GM12878 (cell line): ENCODE data around the gene ZNF827. TPM values are rescaled to one million over a fixed set of nuclear protein-coding genes. Genes with fewer than 3 reads are reported as not detected.

ENCODE experiments used
- ATAC-seq: fragments of 200-7000 bp; cut with Tn5 transposase; 3 replicates; pipeline ENCODE4 v1.9.1; 2020; ENCODE audit warnings: mild to moderate bottlenecking, moderate library complexity
- BruUV-seq: library from RNA; stranded (reverse); fragments of 400-500 nt; replicated peaks from 2 replicates; lab custom pipeline; 2021; lab: Mats Ljungman, UMichigan
- CTCF ChIA-PET: fragments of 300-600 bp; sonication (Branson Sonifier 250); formaldehyde crosslinking; extraction: SDS; loops from one replicate; lab custom pipeline; 2021; ENCODE audit warnings: inconsistent platforms; lab: Yijun Ruan, JAX
- POLR2A ChIA-PET: fragments of 350-600 bp; formaldehyde crosslinking; extraction: SDS; loops from one replicate; lab custom pipeline; 2021; ENCODE audit warnings: inconsistent platforms; lab: Charles Lee
- RAD21 ChIA-PET: fragments of 300-600 bp; sonication (Branson Sonifier 250); formaldehyde crosslinking; loops from one replicate; lab custom pipeline; 2023; ENCODE audit warnings: antibody characterized with exemption; ENCODE audit not compliant: unreplicated experiment; lab: Charles Lee
- SMC1A ChIA-PET: fragments of 300-600 bp; sonication (Branson Sonifier 250); formaldehyde crosslinking; loops from one replicate; lab custom pipeline; 2023; ENCODE audit not compliant: unreplicated experiment, uncharacterized antibody; lab: Charles Lee
- DNase-seq: peaks from one replicate; pipeline ENCODE4 v3.0.0-alpha.2; 2011; ENCODE audit warnings: low read depth, low spot score
- FAIRE-seq: peaks from 3 replicates; lab custom pipeline; 2011; peaks lifted over from hg19 to GRCh38; lab: Jason Lieb, UNC
- H2AFZ ChIP-seq: 2 replicates; pipeline ENCODE4 v1.6.0; 2011; ENCODE audit warnings: low read depth, low read length, control low read depth; ENCODE audit not compliant: control insufficient read depth
- H3K27ac ChIP-seq: 2 replicates; pipeline ENCODE4 v1.5.1; 2011; ENCODE audit warnings: control low read depth; ENCODE audit not compliant: control insufficient read depth, insufficient read depth
- H3K27me3 ChIP-seq, 2 experiments: replicated peaks in 1 of 2; 2 replicates each; pipeline versions ENCODE4 v1.6.0 to v1.6.1; 2011; ENCODE audit warnings: low read length in 1 of 2; ENCODE audit not compliant: control insufficient read depth in 2 of 2, insufficient read depth in 2 of 2
- H3K36me3 ChIP-seq, 2 experiments: 2 replicates each; pipeline ENCODE4 v1.5.1; 2011; ENCODE audit warnings: low read length in 1 of 2; ENCODE audit not compliant: control insufficient read depth in 2 of 2, insufficient read depth in 2 of 2
- H3K4me1 ChIP-seq: 2 replicates; pipeline ENCODE4 v1.6.1; 2011; ENCODE audit warnings: mild to moderate bottlenecking, low read length, moderate library complexity, mixed read lengths; ENCODE audit not compliant: control insufficient read depth, insufficient read depth
- H3K4me2 ChIP-seq: 2 replicates; pipeline ENCODE4 v1.6.0; 2011; ENCODE audit warnings: control low read depth; ENCODE audit not compliant: control insufficient read depth, insufficient read depth
- H3K4me3 ChIP-seq: fragments of 200-600 bp; sonication (generic); 2 replicates; pipeline ENCODE4 v1.5.1; 2016
- H3K79me2 ChIP-seq: 2 replicates; pipeline ENCODE4 v1.6.0; 2011; ENCODE audit warnings: low read length; ENCODE audit not compliant: control insufficient read depth, insufficient read depth
- H3K9ac ChIP-seq: 2 replicates; pipeline ENCODE4 v1.8.0; 2011; ENCODE audit warnings: low read length, control low read depth, mixed read lengths; ENCODE audit not compliant: control insufficient read depth, insufficient read depth
- H3K9me3 ChIP-seq: replicated peaks from 3 replicates; pipeline ENCODE4 v1.5.1; 2011; ENCODE audit warnings: mild to moderate bottlenecking, low read length; ENCODE audit not compliant: control insufficient read depth, insufficient read depth
- H4K20me1 ChIP-seq: 2 replicates; pipeline ENCODE4 v1.6.0; 2011; ENCODE audit not compliant: control insufficient read depth, insufficient read depth
- EGR1 ChIP-seq, 2 experiments: IDR thresholded peaks; 1 replicate in 1 of 2; 2 replicates in 1 of 2; pipeline ENCODE4 v1.6.1; 2011 to 2012; ENCODE audit warnings: low read depth in 2 of 2, low read length in 2 of 2, borderline replicate concordance in 1 of 2, mild to moderate bottlenecking in 1 of 2, moderate library complexity in 1 of 2
- ESRRA ChIP-seq: IDR thresholded peaks from 2 replicates; pipeline ENCODE4 v1.6.1; 2012; ENCODE audit warnings: mild to moderate bottlenecking, low read length, improper control_type of control experiment
- FOXK2 ChIP-seq: fragments of 450-650 bp; IDR thresholded peaks from 2 replicates; pipeline ENCODE4 v1.6.1; 2017; ENCODE audit warnings: mild to moderate bottlenecking, moderate library complexity
- HCFC1 ChIP-seq: fragments of 150-350 bp; IDR thresholded peaks from 2 replicates; pipeline ENCODE4 v1.6.1; 2014; ENCODE audit warnings: low read length
- MYB ChIP-seq: fragments of 150-350 bp; IDR thresholded peaks from 2 replicates; pipeline ENCODE4 v1.6.1; 2014; ENCODE audit warnings: mild to moderate bottlenecking, low read depth, low read length, borderline replicate concordance
- NFIC ChIP-seq: IDR thresholded peaks from 2 replicates; pipeline ENCODE4 v1.6.1; 2012; ENCODE audit warnings: low read depth, mild to moderate bottlenecking, inconsistent platforms, low read length, moderate library complexity
- NR2C2 ChIP-seq: IDR thresholded peaks from 2 replicates; pipeline ENCODE4 v1.6.1; 2011; ENCODE audit warnings: borderline replicate concordance, low read depth; ENCODE audit not compliant: control insufficient read depth, insufficient read length
- PAX8 ChIP-seq: fragments of 450-650 bp; IDR thresholded peaks from 2 replicates; pipeline ENCODE4 v1.6.1; 2017; ENCODE audit warnings: mild to moderate bottlenecking, moderate library complexity
- POLR2AphosphoS5 ChIP-seq: IDR thresholded peaks from 2 replicates; pipeline ENCODE4 v1.6.1; 2011; ENCODE audit warnings: mild to moderate bottlenecking, low read length, inconsistent platforms
- RAD51 ChIP-seq: fragments of 450-650 bp; IDR thresholded peaks from 2 replicates; pipeline ENCODE4 v1.6.1; 2016; ENCODE audit warnings: moderate library complexity, mild to moderate bottlenecking, inconsistent platforms
- STAT1 ChIP-seq: fragments of 450-650 bp; conservative IDR thresholded peaks from 2 replicates; pipeline ENCODE4 v1.6.1; 2014; ENCODE audit warnings: antibody characterized with exemption, mild to moderate bottlenecking
- TCF3 ChIP-seq: IDR thresholded peaks from 2 replicates; pipeline ENCODE4 v1.6.1; 2012; ENCODE audit warnings: low read depth, mild to moderate bottlenecking, low read length, borderline replicate concordance; ENCODE audit not compliant: insufficient read depth
- WRNIP1 ChIP-seq: IDR thresholded peaks from 2 replicates; pipeline ENCODE4 v1.6.1; 2011; ENCODE audit warnings: low read depth, low read length, improper control_type of control experiment, borderline replicate concordance
- WGBS: methylation state at CpG from one replicate; pipeline ENCODE4 v1.1.6; 2016; ENCODE audit warnings: low lambda C conversion rate; ENCODE audit not compliant: insufficient replicate concordance, insufficient coverage; ENCODE audit errors: missing lambda C conversion rate; 5-methylcytosine and 5-hydroxymethylcytosine counted together
- in situ Hi-C: fragments of 300-500 bp; cut with MboI; formaldehyde crosslinking; loops from 9 replicates; pipeline ENCODE4 v1.14.3; 2018; ENCODE audit warnings: mixed read lengths
- intact Hi-C: fragments of 100-400 bp; cut with micrococcal nuclease; formaldehyde crosslinking; loops from one replicate; pipeline ENCODE4 v1.14.2; 2022; ENCODE audit not compliant: unreplicated experiment
- polyA plus RNA-seq, 11 experiments: library from polyadenylated mRNA; depleted of rRNA in 4 of 11; unstranded in 6 of 11; stranded (reverse) in 5 of 11; fragments of >200 nt; fragmentation: Nextera tagmentation in 4 of 11; fragmentation: Illumina TruSeq in 1 of 11; extraction: Ambion mirVana in 4 of 11; extraction: Trizol in 1 of 11; gene quantifications; 1 replicate in 1 of 11; 2 replicates in 10 of 11; pipeline versions ENCODE4 v1.2.1 to v1.2.3, GENCODE V29; 2011 to 2016; ENCODE audit warnings: inconsistent platforms in 2 of 11, missing spikeins in 2 of 11, low read depth in 1 of 11
- total RNA-seq, 4 experiments: library from RNA; depleted of rRNA in 3 of 4; stranded (reverse); fragments of >200 nt in 3 of 4; fragmentation: Illumina TruSeq in 1 of 4; extraction: Trizol in 1 of 4; gene quantifications; 2 replicates each; pipeline versions ENCODE4 v1.2.1 to v1.2.3, GENCODE V29; 2013 to 2021
- TF ChIP-seq, protein P1 (sequence below): fragments of 450-650 bp; IDR thresholded peaks from 2 replicates; pipeline ENCODE4 v1.6.1; 2017; ENCODE audit warnings: antibody characterized with exemption, mild to moderate bottlenecking, moderate library complexity
- TF ChIP-seq, protein P2 (sequence below): IDR thresholded peaks from 2 replicates; pipeline ENCODE4 v1.6.1; 2012; ENCODE audit warnings: low read depth, low read length, improper control_type of control experiment
- TF ChIP-seq, protein P3 (sequence below): fragments of 450-650 bp; IDR thresholded peaks from 2 replicates; pipeline ENCODE4 v1.6.1; 2017; ENCODE audit warnings: mild to moderate bottlenecking, low read depth, inconsistent platforms; ENCODE audit not compliant: poor library complexity, severe bottlenecking
- TF ChIP-seq, protein P4 (sequence below): fragments of 450-650 bp; formaldehyde crosslinking; IDR thresholded peaks from 2 replicates; pipeline ENCODE4 v1.4.0; 2022; ENCODE audit warnings: mild to moderate bottlenecking, moderate library complexity

ZNF827 gene
- total and polyA plus RNA-seq, 10 of the 15 experiments (the other 5 are each of a cell fraction or from before 2014, with no cell fraction given) = 3.8 to 31.5 (median 13.6) TPM

DNA sequence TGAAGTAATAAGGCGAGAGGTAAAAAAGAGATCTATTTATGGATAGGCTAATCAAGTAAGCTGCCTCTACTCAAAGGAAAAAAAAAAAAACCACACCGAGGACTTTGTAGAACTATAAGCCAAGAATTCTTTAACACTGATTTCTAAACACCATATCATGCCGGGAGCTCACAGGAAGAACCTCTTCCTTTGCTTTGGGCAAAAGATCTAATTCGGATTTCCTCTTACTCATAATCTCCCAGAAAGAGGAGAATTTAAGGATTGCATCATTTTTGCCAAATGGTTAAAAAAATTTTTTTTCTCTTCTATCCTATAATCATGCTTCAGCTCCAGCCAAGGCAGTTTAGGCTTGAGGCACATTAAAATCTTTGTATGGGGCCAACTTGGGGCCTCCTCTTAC is 95.5 kb downstream of the ZNF827 start:
- POLR2A ChIA-PET = interaction anchor here (1.3 kb wide), 1 partner anchor 53 kb away, joined by 3 read pairs; no protein-coding TSS in a partner anchor
- DNase-seq (no peak), FAIRE-seq (no peak), ATAC-seq (no peak)
- intact Hi-C loops = no loop called here
- Histone ChIP-seq H3K9ac (no peak overlapping the region), H3K4me1 (peaks cover 2% of the 10 kb centered on the region; the same call in 1 of the 2 replicates), H4K20me1 (no peaks in the 10 kb centered on the region), H3K36me3 (peaks cover 8 to 24% of the 10 kb centered on the region in 2 experiments), H3K4me3 (no peak overlapping the region), H3K27ac (no peak overlapping the region), H3K27me3 (no peaks in the 10 kb centered on the region), H3K4me2 (no peak overlapping the region), H2AFZ (no peak overlapping the region), H3K79me2 (no peaks in the 10 kb centered on the region), H3K9me3 (no peaks in the 10 kb centered on the region)
- in situ Hi-C loops = no loop called here
- 75% methylated on average over 4 of the region's 4 CpGs for WGBS
- RAD21 ChIA-PET = no interaction called here
- SMC1A ChIA-PET = interaction anchor here (0.5 to 2.9 kb wide), 8 partner anchors 12 to 407 kb away, joined by 3 to 6 read pairs (median 4); no protein-coding TSS in a partner anchor
- CTCF ChIA-PET = interaction anchor here (0.6 to 2.4 kb wide), 3 partner anchors 9 to 28 kb away, joined by 3 to 14 read pairs (median 3); no protein-coding TSS in a partner anchor
- BruUV-seq = no TSS peak
- TF ChIP-seq EGR1 (IDR thresholded peaks at IDR 0.05; ENCODE audit: borderline replicate concordance in 1 of 2, low read depth in 2 of 2, low read length in 2 of 2) (no peak), POLR2AphosphoS5 (no peak), STAT1 (no peak), PAX8 (no peak), HCFC1 (no peak), WRNIP1 (no peak), NFIC (no peak), RAD51 (no peak), FOXK2 (no peak), ESRRA (no peak), NR2C2 (no peak), MYB (no peak), TCF3 (no peak)
- TF ChIP-seq, protein P1, sequence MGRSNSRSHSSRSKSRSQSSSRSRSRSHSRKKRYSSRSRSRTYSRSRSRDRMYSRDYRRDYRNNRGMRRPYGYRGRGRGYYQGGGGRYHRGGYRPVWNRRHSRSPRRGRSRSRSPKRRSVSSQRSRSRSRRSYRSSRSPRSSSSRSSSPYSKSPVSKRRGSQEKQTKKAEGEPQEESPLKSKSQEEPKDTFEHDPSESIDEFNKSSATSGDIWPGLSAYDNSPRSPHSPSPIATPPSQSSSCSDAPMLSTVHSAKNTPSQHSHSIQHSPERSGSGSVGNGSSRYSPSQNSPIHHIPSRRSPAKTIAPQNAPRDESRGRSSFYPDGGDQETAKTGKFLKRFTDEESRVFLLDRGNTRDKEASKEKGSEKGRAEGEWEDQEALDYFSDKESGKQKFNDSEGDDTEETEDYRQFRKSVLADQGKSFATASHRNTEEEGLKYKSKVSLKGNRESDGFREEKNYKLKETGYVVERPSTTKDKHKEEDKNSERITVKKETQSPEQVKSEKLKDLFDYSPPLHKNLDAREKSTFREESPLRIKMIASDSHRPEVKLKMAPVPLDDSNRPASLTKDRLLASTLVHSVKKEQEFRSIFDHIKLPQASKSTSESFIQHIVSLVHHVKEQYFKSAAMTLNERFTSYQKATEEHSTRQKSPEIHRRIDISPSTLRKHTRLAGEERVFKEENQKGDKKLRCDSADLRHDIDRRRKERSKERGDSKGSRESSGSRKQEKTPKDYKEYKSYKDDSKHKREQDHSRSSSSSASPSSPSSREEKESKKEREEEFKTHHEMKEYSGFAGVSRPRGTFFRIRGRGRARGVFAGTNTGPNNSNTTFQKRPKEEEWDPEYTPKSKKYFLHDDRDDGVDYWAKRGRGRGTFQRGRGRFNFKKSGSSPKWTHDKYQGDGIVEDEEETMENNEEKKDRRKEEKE = no peak
- TF ChIP-seq, protein P2, sequence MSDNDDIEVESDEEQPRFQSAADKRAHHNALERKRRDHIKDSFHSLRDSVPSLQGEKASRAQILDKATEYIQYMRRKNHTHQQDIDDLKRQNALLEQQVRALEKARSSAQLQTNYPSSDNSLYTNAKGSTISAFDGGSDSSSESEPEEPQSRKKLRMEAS = no peak
- TF ChIP-seq, protein P3, sequence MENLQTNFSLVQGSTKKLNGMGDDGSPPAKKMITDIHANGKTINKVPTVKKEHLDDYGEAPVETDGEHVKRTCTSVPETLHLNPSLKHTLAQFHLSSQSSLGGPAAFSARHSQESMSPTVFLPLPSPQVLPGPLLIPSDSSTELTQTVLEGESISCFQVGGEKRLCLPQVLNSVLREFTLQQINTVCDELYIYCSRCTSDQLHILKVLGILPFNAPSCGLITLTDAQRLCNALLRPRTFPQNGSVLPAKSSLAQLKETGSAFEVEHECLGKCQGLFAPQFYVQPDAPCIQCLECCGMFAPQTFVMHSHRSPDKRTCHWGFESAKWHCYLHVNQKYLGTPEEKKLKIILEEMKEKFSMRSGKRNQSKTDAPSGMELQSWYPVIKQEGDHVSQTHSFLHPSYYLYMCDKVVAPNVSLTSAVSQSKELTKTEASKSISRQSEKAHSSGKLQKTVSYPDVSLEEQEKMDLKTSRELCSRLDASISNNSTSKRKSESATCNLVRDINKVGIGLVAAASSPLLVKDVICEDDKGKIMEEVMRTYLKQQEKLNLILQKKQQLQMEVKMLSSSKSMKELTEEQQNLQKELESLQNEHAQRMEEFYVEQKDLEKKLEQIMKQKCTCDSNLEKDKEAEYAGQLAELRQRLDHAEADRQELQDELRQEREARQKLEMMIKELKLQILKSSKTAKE = no peak
- TF ChIP-seq, protein P4, sequence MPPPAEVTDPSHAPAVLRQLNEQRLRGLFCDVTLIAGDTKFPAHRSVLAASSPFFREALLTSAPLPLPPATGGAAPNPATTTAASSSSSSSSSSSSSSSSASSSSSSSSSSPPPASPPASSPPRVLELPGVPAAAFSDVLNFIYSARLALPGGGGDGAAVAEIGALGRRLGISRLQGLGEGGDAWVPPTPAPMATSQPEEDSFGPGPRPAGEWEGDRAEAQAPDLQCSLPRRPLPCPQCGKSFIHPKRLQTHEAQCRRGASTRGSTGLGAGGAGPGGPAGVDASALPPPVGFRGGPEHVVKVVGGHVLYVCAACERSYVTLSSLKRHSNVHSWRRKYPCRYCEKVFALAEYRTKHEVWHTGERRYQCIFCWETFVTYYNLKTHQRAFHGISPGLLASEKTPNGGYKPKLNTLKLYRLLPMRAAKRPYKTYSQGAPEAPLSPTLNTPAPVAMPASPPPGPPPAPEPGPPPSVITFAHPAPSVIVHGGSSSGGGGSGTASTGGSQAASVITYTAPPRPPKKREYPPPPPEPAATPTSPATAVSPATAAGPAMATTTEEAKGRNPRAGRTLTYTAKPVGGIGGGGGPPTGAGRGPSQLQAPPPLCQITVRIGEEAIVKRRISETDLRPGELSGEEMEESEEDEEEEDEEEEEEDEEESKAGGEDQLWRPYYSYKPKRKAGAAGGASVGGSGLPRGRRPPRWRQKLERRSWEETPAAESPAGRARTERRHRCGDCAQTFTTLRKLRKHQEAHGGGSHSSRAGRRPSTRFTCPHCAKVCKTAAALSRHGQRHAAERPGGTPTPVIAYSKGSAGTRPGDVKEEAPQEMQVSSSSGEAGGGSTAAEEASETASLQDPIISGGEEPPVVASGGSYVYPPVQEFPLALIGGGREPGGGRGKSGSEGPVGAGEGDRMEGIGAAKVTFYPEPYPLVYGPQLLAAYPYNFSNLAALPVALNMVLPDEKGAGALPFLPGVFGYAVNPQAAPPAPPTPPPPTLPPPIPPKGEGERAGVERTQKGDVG = no peak
